PFSK-1 (cell line): ENCODE results near the gene DPF1.

Experiments
- REST ChIP-seq, 2 experiments: IDR thresholded peaks; 2 replicates each; pipeline versions ENCODE4 v1.6.1 to v1.8.0; 2011 to 2012; ENCODE audit warnings: low read depth in 2 of 2, low read length in 2 of 2, control low read depth in 1 of 2, inconsistent platforms in 1 of 2, mild to moderate bottlenecking in 1 of 2, moderate library complexity in 1 of 2; ENCODE audit not compliant: insufficient read depth in 1 of 2
- SIN3A ChIP-seq: IDR thresholded peaks from 2 replicates; pipeline ENCODE4 v1.6.1; 2012; ENCODE audit warnings: mild to moderate bottlenecking, low read length, moderate library complexity, borderline replicate concordance; ENCODE audit not compliant: insufficient read depth

- no peak for TF ChIP-seq REST (IDR thresholded peaks at IDR 0.05; ENCODE audit: insufficient read depth in 1 of 2, low read depth in 2 of 2, low read length in 2 of 2)
- TF ChIP-seq SIN3A, result no peak
Observed at GRCh38 chr19:38263689-38264485, 39.9 kb upstream of the DPF1 start.
